PC-3 (cell line): ENCODE data around the gene KRT28.

ENCODE experiments used
- CTCF ChIP-seq: fragments of 300-600 bp; sonication (generic); conservative IDR thresholded peaks from 2 replicates; pipeline ENCODE4 v1.5.1; 2017; ENCODE audit warnings: antibody characterized with exemption, low read depth, mild to moderate bottlenecking, low read length
- EZH2 ChIP-seq: fragments of 300-600 bp; sonication (generic); IDR thresholded peaks from one replicate; pipeline ENCODE4 v1.6.1; 2017; ENCODE audit warnings: antibody characterized with exemption, mild to moderate bottlenecking, low read length; ENCODE audit not compliant: unreplicated experiment
- EZH2phosphoT487 ChIP-seq: fragments of 300-600 bp; sonication (generic); IDR thresholded peaks from 2 replicates; pipeline ENCODE4 v1.6.1; 2018; ENCODE audit warnings: mild to moderate bottlenecking, antibody characterized with exemption, low read length, borderline replicate concordance

- TF ChIP-seq EZH2 (no peak), CTCF (no peak), EZH2phosphoT487 (no peak)
Observed at GRCh38 chr17:40779181-40779909, 20.4 kb downstream of the KRT28 start.
